Thoracic aorta (tissue), 2 donors: ENCODE data around the gene FHIT. TPM values are rescaled to one million over a fixed set of nuclear protein-coding genes. Genes with fewer than 3 reads are reported as not detected.

Source experiments
- ATAC-seq: fragments of 150-250 bp; one replicate; pipeline ENCODE4 v1.8.0; 2017; ENCODE audit warnings: low read depth; ENCODE audit not compliant: insufficient number of reproducible peaks, low FRiP score
- DNase-seq: peaks from one replicate; pipeline ENCODE4 v3.0.0-alpha.2; 2020; ENCODE audit warnings: low spot score
- H3K27ac ChIP-seq, 2 donors: fragments of 200-600 bp; sonication (generic); 1 replicate in 1 of 2; 2 replicates in 1 of 2; pipeline ENCODE4 v1.5.1; 2016; ENCODE audit warnings: mild to moderate bottlenecking in 2 of 2, moderate library complexity in 2 of 2
- H3K27me3 ChIP-seq: fragments of 200-600 bp; sonication (generic); replicated peaks from 2 replicates; pipeline ENCODE4 v1.6.0; 2016; ENCODE audit warnings: mild to moderate bottlenecking; ENCODE audit not compliant: insufficient read depth
- H3K36me3 ChIP-seq: fragments of 200-600 bp; sonication (generic); one replicate; pipeline ENCODE4 v1.5.1; 2016
- H3K4me1 ChIP-seq, 2 donors: fragments of 200-600 bp; sonication (generic); 1 replicate in 1 of 2; 2 replicates in 1 of 2; pipeline versions ENCODE4 v1.5.1 to v1.6.0; 2016; ENCODE audit warnings: low read depth in 2 of 2, mild to moderate bottlenecking in 1 of 2; ENCODE audit not compliant: control insufficient read depth in 1 of 2
- H3K4me3 ChIP-seq: fragments of 200-600 bp; sonication (generic); 2 replicates; pipeline ENCODE4 v1.5.1; 2016; ENCODE audit warnings: mild to moderate bottlenecking
- H3K9me3 ChIP-seq: fragments of 200-600 bp; sonication (generic); 2 replicates; pipeline ENCODE4 v1.5.1; 2016
- total RNA-seq, 2 donors: library from RNA; depleted of rRNA; stranded (reverse); fragments of >200 nt; gene quantifications; one replicate each; pipeline versions ENCODE4 v1.1.0 to v1.2.3, GENCODE V29; 2016
- TF ChIP-seq, protein P1 (sequence below): fragments of 200-600 bp; sonication (generic); IDR thresholded peaks from one replicate; pipeline ENCODE4 v1.5.1; 2019; ENCODE audit warnings: antibody characterized with exemption

FHIT gene
- total RNA-seq, 2 donors from 2014 or later: 2.0 to 2.3 TPM

DNA sequence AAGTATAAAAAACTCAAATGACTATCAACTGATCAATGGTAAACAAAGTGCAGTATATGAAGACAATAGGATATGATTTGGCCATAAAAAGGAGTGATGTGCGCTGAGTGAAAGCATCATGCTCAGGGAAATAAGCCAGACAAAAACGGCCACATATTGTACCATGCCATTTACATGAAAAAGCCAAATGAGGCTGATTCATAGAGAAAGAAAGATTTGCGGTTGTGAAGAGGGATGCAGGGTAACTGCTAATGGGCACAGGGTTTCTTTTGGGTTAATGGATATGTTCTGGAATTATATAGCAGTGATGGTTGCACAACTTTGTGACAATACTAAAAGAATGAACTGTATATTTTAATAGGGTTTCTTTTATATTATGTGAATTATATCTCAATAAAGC is 1324.2 kb downstream of the FHIT start:
- TF ChIP-seq, protein P1, sequence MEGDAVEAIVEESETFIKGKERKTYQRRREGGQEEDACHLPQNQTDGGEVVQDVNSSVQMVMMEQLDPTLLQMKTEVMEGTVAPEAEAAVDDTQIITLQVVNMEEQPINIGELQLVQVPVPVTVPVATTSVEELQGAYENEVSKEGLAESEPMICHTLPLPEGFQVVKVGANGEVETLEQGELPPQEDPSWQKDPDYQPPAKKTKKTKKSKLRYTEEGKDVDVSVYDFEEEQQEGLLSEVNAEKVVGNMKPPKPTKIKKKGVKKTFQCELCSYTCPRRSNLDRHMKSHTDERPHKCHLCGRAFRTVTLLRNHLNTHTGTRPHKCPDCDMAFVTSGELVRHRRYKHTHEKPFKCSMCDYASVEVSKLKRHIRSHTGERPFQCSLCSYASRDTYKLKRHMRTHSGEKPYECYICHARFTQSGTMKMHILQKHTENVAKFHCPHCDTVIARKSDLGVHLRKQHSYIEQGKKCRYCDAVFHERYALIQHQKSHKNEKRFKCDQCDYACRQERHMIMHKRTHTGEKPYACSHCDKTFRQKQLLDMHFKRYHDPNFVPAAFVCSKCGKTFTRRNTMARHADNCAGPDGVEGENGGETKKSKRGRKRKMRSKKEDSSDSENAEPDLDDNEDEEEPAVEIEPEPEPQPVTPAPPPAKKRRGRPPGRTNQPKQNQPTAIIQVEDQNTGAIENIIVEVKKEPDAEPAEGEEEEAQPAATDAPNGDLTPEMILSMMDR: no peak
- no peak for ATAC-seq
- H3K36me3 ChIP-seq: no peaks in the 10 kb centered on the region

DNA sequence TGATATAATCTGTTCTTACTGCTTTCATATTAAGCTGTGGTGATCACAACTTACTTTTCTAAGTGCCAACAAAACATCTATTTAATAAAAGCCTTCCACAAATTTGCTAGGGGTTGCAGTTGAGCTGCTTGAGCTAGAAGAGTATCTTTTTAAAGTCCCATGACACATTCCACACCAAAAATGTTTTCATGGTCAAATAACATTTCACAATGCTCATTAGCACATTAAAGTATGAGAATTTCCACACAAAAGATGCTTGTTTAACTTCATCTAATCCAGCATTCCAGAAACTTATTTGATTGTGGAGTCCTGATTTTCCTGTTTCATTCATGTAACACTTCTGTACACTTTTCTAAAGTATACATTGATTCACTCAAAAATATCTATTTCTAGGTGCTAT is 1325.3 kb downstream of the FHIT start:
- H3K4me3 ChIP-seq: no peak overlapping the region
- no peak overlapping the region for H3K27ac ChIP-seq
- DNase-seq (no peak), ATAC-seq (no peak)
- TF ChIP-seq, protein P1: no peak
- no peaks in the 10 kb centered on the region for H3K4me1 ChIP-seq
- H3K36me3 ChIP-seq: no peaks in the 10 kb centered on the region
- H3K27me3 ChIP-seq: no peaks in the 10 kb centered on the region
- H3K9me3 ChIP-seq: no peaks in the 10 kb centered on the region

More for the DNA sequence above, 1324.2 kb downstream of the FHIT start:
- Histone ChIP-seq H3K4me1 (no peaks in the 10 kb centered on the region), H3K27ac (no peak overlapping the region), H3K27me3 (no peaks in the 10 kb centered on the region), H3K9me3 (no peaks in the 10 kb centered on the region), H3K4me3 (no peak overlapping the region)
- no peak for DNase-seq

DNA sequence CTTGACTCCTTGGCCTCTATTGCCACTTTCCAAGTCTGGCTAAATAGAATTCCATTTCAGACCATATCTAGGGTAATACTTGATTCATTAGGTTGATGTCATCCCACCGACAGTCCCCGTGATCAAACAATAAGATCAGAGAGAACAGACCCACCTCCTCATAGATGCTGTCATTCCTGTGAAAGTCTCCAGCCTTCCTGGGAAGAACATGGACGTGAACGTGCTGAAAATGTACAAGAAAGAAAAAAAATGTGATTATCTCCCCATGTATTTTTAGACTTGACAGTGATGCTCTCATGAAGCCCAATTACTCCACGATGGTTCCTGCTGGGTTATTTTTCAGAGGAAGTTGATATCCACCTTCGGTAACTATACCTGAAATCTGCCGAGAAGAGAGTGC is 1329.1 kb downstream of the FHIT start:
- no peaks in the 10 kb centered on the region for H3K4me1 ChIP-seq
- H3K9me3 ChIP-seq: no peaks in the 10 kb centered on the region
- ATAC-seq (no peak), DNase-seq (no peak)
- H3K27me3 ChIP-seq: no peaks in the 10 kb centered on the region
- no peak overlapping the region for H3K4me3 ChIP-seq
- TF ChIP-seq, protein P1: no peak
- no peaks in the 10 kb centered on the region for H3K36me3 ChIP-seq
- no peak overlapping the region for H3K27ac ChIP-seq

DNA sequence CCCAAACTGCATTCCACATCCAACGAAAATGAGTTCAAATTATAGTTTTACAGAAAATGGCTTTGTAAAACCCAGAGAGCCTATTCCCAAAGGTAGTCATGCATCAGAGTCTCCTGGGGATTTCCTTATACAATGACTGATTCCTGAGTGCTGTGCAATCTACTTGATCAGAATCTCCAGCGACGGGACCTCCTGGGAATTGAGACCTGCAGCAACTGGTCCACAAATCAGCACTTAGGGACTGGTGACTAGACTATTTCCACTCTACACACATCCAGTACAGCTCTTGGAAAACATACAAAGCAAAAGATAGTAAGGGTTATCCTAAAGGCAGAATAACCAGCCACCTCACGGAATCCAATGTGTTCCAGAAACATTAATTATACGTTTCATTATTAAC is 1330.4 kb downstream of the FHIT start:
- ATAC-seq: no peak
- H3K27me3 ChIP-seq: no peaks in the 10 kb centered on the region
- H3K36me3 ChIP-seq: no peaks in the 10 kb centered on the region
- no peaks in the 10 kb centered on the region for H3K4me1 ChIP-seq
- TF ChIP-seq, protein P1: no peak
- no peak for DNase-seq
- no peak overlapping the region for H3K27ac ChIP-seq
- no peak overlapping the region for H3K4me3 ChIP-seq
- no peaks in the 10 kb centered on the region for H3K9me3 ChIP-seq

DNA sequence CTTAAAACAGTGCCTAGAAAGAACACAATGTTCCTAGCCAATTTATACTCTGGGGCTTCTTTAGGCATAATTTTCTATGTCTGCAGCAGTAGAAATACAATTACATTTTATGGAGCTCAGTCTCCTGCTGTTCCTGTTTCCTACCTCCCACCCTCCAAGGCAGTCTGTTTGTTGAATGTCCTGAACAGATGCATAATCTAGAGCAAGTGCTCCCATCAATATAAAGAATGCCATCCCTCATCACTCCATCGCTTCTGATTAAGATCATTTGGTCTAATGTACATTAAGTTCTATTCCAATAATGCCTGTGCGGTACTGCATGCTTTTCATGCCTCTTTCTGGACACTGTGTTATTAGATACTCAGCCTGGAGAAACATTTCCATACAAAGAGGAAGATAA is 1331.7 kb downstream of the FHIT start:
- ATAC-seq: no peak
- TF ChIP-seq, protein P1: no peak
- Histone ChIP-seq H3K9me3 (no peaks in the 10 kb centered on the region), H3K27me3 (no peaks in the 10 kb centered on the region), H3K4me1 (no peaks in the 10 kb centered on the region), H3K36me3 (no peaks in the 10 kb centered on the region), H3K4me3 (no peak overlapping the region), H3K27ac (no peak overlapping the region)
- no peak for DNase-seq
